Cardiac muscle cell (in vitro differentiated cells and primary cell): ENCODE data around the gene CASP2. TPM values are rescaled to one million over a fixed set of nuclear protein-coding genes. Genes with fewer than 3 reads are reported as not detected.

Source experiments
- DNase-seq, 2 donors: peaks; one replicate each; pipeline versions ENCODE4 v3.0.0 to v3.0.0-alpha.2; 2010 to 2017; ENCODE audit warnings: low read depth in 1 of 2, low spot score in 1 of 2
- H3K27ac ChIP-seq: fragments of 200-600 bp; sonication (generic); 2 replicates; pipeline ENCODE4 v1.5.1; 2016
- H3K27me3 ChIP-seq: fragments of 200-600 bp; sonication (generic); 2 replicates; pipeline ENCODE4 v1.6.0; 2016; ENCODE audit warnings: control low read depth
- H3K36me3 ChIP-seq: fragments of 200-600 bp; sonication (generic); 2 replicates; pipeline ENCODE4 v1.5.1; 2016; ENCODE audit warnings: control low read depth
- H3K4me1 ChIP-seq: fragments of 200-600 bp; sonication (generic); 2 replicates; pipeline ENCODE4 v1.8.1; 2017; ENCODE audit warnings: low read depth, mild to moderate bottlenecking, mixed run types
- H3K4me3 ChIP-seq: fragments of 200-600 bp; sonication (generic); 2 replicates; pipeline ENCODE4 v1.5.1; 2016; ENCODE audit warnings: mild to moderate bottlenecking
- H3K9me3 ChIP-seq: fragments of 200-600 bp; sonication (generic); 2 replicates; pipeline ENCODE4 v1.5.1; 2017; ENCODE audit warnings: low read depth, mild to moderate bottlenecking, control low read depth
- polyA plus RNA-seq: library from polyadenylated mRNA; unstranded; fragments of >200 nt; fragmentation: Nextera tagmentation; extraction: Ambion mirVana; gene quantifications from 2 replicates; pipeline ENCODE4 v1.2.1, GENCODE V29; 2016
- total RNA-seq: library from RNA; depleted of rRNA; stranded (reverse); fragments of >200 nt; gene quantifications from 2 replicates; pipeline ENCODE4 v1.2.3, GENCODE V29; 2016
- TF ChIP-seq, protein P1 (sequence below): IDR thresholded peaks from 2 replicates; pipeline ENCODE4 v1.5.1; 2012; ENCODE audit warnings: low read depth, mild to moderate bottlenecking, low read length

Gene CASP2
- total and polyA plus RNA-seq, 2 experiments from 2014 or later, result 8.9 to 11.1 TPM

DNA sequence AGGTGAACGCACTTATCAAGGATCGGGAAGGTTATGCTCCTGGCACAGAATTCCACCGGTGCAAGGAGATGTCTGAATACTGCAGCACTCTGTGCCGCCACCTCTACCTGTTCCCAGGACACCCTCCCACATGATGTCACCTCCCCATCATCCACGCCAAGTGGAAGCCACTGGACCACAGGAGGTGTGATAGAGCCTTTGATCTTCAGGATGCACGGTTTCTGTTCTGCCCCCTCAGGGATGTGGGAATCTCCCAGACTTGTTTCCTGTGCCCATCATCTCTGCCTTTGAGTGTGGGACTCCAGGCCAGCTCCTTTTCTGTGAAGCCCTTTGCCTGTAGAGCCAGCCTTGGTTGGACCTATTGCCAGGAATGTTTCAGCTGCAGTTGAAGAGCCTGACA is 16.8 kb downstream of the CASP2 start:
- H3K9me3 ChIP-seq, result no peaks in the 10 kb centered on the region
- H3K4me3 ChIP-seq, result no peak overlapping the region
- no peaks in the 10 kb centered on the region for H3K4me1 ChIP-seq
- H3K27ac ChIP-seq, result no peak overlapping the region
- DNase-seq, result no peak
- H3K36me3 ChIP-seq, result peaks cover 63% of the 10 kb centered on the region
- H3K27me3 ChIP-seq, result no peaks in the 10 kb centered on the region
- TF ChIP-seq, protein P1, sequence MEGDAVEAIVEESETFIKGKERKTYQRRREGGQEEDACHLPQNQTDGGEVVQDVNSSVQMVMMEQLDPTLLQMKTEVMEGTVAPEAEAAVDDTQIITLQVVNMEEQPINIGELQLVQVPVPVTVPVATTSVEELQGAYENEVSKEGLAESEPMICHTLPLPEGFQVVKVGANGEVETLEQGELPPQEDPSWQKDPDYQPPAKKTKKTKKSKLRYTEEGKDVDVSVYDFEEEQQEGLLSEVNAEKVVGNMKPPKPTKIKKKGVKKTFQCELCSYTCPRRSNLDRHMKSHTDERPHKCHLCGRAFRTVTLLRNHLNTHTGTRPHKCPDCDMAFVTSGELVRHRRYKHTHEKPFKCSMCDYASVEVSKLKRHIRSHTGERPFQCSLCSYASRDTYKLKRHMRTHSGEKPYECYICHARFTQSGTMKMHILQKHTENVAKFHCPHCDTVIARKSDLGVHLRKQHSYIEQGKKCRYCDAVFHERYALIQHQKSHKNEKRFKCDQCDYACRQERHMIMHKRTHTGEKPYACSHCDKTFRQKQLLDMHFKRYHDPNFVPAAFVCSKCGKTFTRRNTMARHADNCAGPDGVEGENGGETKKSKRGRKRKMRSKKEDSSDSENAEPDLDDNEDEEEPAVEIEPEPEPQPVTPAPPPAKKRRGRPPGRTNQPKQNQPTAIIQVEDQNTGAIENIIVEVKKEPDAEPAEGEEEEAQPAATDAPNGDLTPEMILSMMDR, result no peak

GRCh38 chr7:143305423-143306070 is 17.4 kb downstream of the CASP2 start:
- DNase-seq, result peak; percentile 48 to 68
- no peaks in the 10 kb centered on the region for H3K9me3 ChIP-seq
- no peaks in the 10 kb centered on the region for H3K27me3 ChIP-seq
- H3K4me3 ChIP-seq, result no peak overlapping the region
- H3K36me3 ChIP-seq, result peaks cover 57% of the 10 kb centered on the region
- TF ChIP-seq, protein P1, result peak; percentile 79
- no peak overlapping the region for H3K27ac ChIP-seq
- H3K4me1 ChIP-seq, result no peaks in the 10 kb centered on the region

GRCh38 chr7:143308632-143309031 is 20.5 kb downstream of the CASP2 start:
- TF ChIP-seq, protein P1, result no peak
- no peaks in the 10 kb centered on the region for H3K4me1 ChIP-seq
- no peaks in the 10 kb centered on the region for H3K9me3 ChIP-seq
- H3K27ac ChIP-seq, result no peak overlapping the region
- no peak overlapping the region for H3K4me3 ChIP-seq
- H3K27me3 ChIP-seq, result no peaks in the 10 kb centered on the region
- peaks cover 28% of the 10 kb centered on the region for H3K36me3 ChIP-seq
- DNase-seq, result no peak

DNA sequence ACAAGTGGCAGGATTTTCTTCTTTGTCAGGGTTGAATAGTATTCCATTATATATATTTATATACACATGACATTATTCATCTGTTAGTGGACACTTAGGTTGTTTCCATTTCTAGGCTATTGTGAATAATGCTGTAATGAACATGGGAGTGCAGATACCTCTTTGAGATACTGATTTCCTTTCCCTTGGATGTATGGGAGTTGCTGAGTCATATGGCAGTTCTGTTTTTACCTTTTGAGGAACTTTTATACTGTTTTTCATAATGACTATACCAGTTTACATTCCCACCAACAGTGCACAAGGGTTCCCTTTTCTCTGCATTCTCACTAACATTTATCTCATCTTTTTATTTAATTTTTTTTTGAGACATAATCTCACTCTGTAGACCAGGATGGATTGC is 26.0 kb downstream of the CASP2 start:
- H3K27me3 ChIP-seq, result no peaks in the 10 kb centered on the region
- no peak overlapping the region for H3K4me3 ChIP-seq
- TF ChIP-seq, protein P1, result no peak
- H3K4me1 ChIP-seq, result peaks cover 7% of the 10 kb centered on the region
- no peak overlapping the region for H3K27ac ChIP-seq
- H3K36me3 ChIP-seq, result no peaks in the 10 kb centered on the region
- DNase-seq, result no peak
- H3K9me3 ChIP-seq, result no peaks in the 10 kb centered on the region

DNA sequence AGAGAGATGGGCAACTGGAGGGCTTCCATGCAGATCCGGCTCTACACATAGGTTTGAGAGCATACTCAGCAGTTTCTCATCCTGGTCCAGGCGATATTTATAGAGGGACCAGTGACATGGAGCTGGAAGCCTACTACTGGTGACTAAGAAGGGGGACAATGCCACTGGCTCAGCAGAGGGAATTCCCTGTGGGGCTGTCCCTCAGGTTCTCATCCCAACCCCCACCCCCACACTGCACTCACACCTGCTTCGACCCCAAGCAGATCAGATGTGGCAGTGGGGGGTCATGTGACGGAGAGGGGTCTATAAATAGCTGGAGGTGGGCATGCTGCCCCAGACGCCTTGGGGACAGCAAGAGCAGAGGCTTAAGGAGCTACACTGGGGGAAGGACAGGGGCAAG is 27.6 kb downstream of the CASP2 start, which contains the start of gene CLCN1:
Gene CLCN1, plus strand, starts transcription at position 336 of the 400 bp plus-strand sequence. CDS start 102 bp downstream, outside the sequence.
- DNase-seq, result no peak
- TF ChIP-seq, protein P1, result no peak
- H3K27me3 ChIP-seq, result no peaks in the 10 kb centered on the region
- H3K9me3 ChIP-seq, result no peaks in the 10 kb centered on the region
- H3K36me3 ChIP-seq, result no peaks in the 10 kb centered on the region
- H3K4me3 ChIP-seq, result no peak within 1 kb of the TSS
- peaks cover 7% of the 10 kb centered on the region for H3K4me1 ChIP-seq
- no peak within 1 kb of the TSS for H3K27ac ChIP-seq
